Spleen (tissue), 11 donors: ENCODE results near the gene CDK19. TPM values are rescaled to one million over a fixed set of nuclear protein-coding genes. Genes with fewer than 3 reads are reported as not detected.

ENCODE experiments used
- DNase-seq: peaks from one replicate; pipeline ENCODE4 v3.0.0-alpha.2; 2020
- H3K27ac ChIP-seq, 8 donors: fragments of 200-600 bp; sonication (generic) in 7 of 8; 1 replicate in 4 of 8; 2 replicates in 4 of 8; pipeline versions ENCODE4 v1.5.0 to v1.8.0; 2016 to 2021; ENCODE audit warnings: inconsistent platforms in 4 of 8, mild to moderate bottlenecking in 4 of 8, moderate library complexity in 1 of 8
- H3K27me3 ChIP-seq, 7 donors: fragments of 200-600 bp; sonication (generic) in 6 of 7; replicated peaks in 1 of 7; 1 replicate in 4 of 7; 2 replicates in 3 of 7; pipeline versions ENCODE4 v1.5.0 to v1.8.0; 2016 to 2021; ENCODE audit warnings: inconsistent platforms in 3 of 7, mild to moderate bottlenecking in 1 of 7
- H3K36me3 ChIP-seq, 6 donors: fragments of 200-600 bp; sonication (generic) in 5 of 6; 1 replicate in 4 of 6; 2 replicates in 2 of 6; pipeline versions ENCODE4 v1.5.0 to v1.8.0; 2016 to 2021; ENCODE audit warnings: inconsistent platforms in 2 of 6
- H3K4me1 ChIP-seq, 6 donors: fragments of 200-600 bp; sonication (generic) in 5 of 6; 1 replicate in 3 of 6; 2 replicates in 3 of 6; pipeline versions ENCODE4 v1.5.0 to v1.8.0; 2016 to 2021; ENCODE audit warnings: inconsistent platforms in 3 of 6
- H3K4me3 ChIP-seq, 8 donors: fragments of 200-600 bp; sonication (generic) in 7 of 8; 1 replicate in 4 of 8; 2 replicates in 4 of 8; pipeline versions ENCODE4 v1.5.0 to v1.8.0; 2016 to 2021; ENCODE audit warnings: inconsistent platforms in 4 of 8, mild to moderate bottlenecking in 4 of 8, moderate library complexity in 2 of 8
- H3K9me3 ChIP-seq, 8 donors: fragments of 200-600 bp; sonication (generic) in 7 of 8; 1 replicate in 4 of 8; 2 replicates in 4 of 8; pipeline versions ENCODE4 v1.5.0 to v1.8.0; 2016 to 2021; ENCODE audit warnings: inconsistent platforms in 4 of 8
- POLR2A ChIP-seq, 3 donors: fragments of 450-650 bp; IDR thresholded peaks; one replicate each; pipeline ENCODE4 v1.5.1; 2017; ENCODE audit warnings: antibody characterized with exemption in 3 of 3, mild to moderate bottlenecking in 1 of 3
- POLR2AphosphoS5 ChIP-seq, 3 donors: sonication (generic); formaldehyde crosslinking; IDR thresholded peaks; one replicate each; pipeline ENCODE4 v1.5.1; 2017; ENCODE audit warnings: antibody characterized with exemption in 3 of 3
- WGBS, 5 donors: extraction: QIAGEN DNeasy Blood & Tissue Kit in 3 of 5; methylation state at CpG; one replicate each; pipeline versions ENCODE4 v1.1.5 to v1.1.7; 2013 to 2018; 5-methylcytosine and 5-hydroxymethylcytosine counted together
- intact Hi-C: fragments of 100-400 bp; cut with DNase I; formaldehyde crosslinking; loops from one replicate; pipeline ENCODE4 v1.15.0; 2023; ENCODE audit warnings: low total_unique reads
- polyA plus RNA-seq, 3 donors: library from polyadenylated mRNA; stranded (reverse); fragments of 200-250 nt; gene quantifications; one replicate each; pipeline ENCODE4 v1.2.1, GENCODE V29; 2013
- total RNA-seq, 7 donors: library from RNA; depleted of rRNA in 3 of 7; stranded (reverse); fragments of >200 nt in 3 of 7; fragmentation: NEBNext Ultra II Directional in 4 of 7; extraction: Animal tissue kit (Norgen Biotek cat#: 25700) in 4 of 7; gene quantifications; one replicate each; pipeline versions ENCODE4 v1.1.0 to v1.2.1, GENCODE V29; 2016 to 2021
- TF ChIP-seq, protein P1 (sequence below), 11 experiments: fragments of 200-600 bp in 7 of 11; fragments of 450-650 bp in 4 of 11; sonication (generic) in 4 of 11; IDR thresholded peaks in 8 of 11; conservative IDR thresholded peaks in 3 of 11; 1 replicate in 7 of 11; 2 replicates in 4 of 11; pipeline versions ENCODE4 v1.4.0 to v1.8.0; 2016 to 2021; ENCODE audit warnings: antibody characterized with exemption in 11 of 11, inconsistent platforms in 4 of 11, mild to moderate bottlenecking in 1 of 11
- donor health status: healthy with polysubstance abuse.
- donor health status: DM: no; HTN: no; CAD: no; lungs with moderate emphysema.
- donor health status: DM: no; HTN: no; CAD: no.
- donor health status: Bipolar disorder and iron deficiency.
- donor health status: healthy.
- donor health status: DM: no; HTN: no; CAD: no.
- donor health status: DM: yes; HTN: yes; CAD: no.

The CDK19 gene
- total and polyA plus RNA-seq, 10 donors = 7.9 to 29.8 (median 21.7) TPM

GRCh38 chr6:110664933-110665332, 150.3 kb downstream of the CDK19 start:
- H3K36me3 ChIP-seq = peaks cover 0 to 28% (median 2%) of the 10 kb centered on the region in 6 donors
- no peak for TF ChIP-seq POLR2AphosphoS5 (IDR thresholded peaks at IDR 0.05)
- no peak for TF ChIP-seq POLR2A (IDR thresholded peaks at IDR 0.05)
- TF ChIP-seq, protein P1, sequence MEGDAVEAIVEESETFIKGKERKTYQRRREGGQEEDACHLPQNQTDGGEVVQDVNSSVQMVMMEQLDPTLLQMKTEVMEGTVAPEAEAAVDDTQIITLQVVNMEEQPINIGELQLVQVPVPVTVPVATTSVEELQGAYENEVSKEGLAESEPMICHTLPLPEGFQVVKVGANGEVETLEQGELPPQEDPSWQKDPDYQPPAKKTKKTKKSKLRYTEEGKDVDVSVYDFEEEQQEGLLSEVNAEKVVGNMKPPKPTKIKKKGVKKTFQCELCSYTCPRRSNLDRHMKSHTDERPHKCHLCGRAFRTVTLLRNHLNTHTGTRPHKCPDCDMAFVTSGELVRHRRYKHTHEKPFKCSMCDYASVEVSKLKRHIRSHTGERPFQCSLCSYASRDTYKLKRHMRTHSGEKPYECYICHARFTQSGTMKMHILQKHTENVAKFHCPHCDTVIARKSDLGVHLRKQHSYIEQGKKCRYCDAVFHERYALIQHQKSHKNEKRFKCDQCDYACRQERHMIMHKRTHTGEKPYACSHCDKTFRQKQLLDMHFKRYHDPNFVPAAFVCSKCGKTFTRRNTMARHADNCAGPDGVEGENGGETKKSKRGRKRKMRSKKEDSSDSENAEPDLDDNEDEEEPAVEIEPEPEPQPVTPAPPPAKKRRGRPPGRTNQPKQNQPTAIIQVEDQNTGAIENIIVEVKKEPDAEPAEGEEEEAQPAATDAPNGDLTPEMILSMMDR (IDR thresholded peaks at IDR 0.05 in 8 of 11, conservative IDR thresholded peaks at IDR 0.05 in 3 of 11) = no peak
- DNase-seq = no peak
- peaks cover 0 to 9% (median 0%) of the 10 kb centered on the region in 8 donors for H3K9me3 ChIP-seq
- H3K4me3 ChIP-seq = no peak overlapping the region
- peak overlapping the region in 7 of 8 donors; percentile 23 to 64 (median 43) for H3K27ac ChIP-seq
- H3K27me3 ChIP-seq = no peaks in the 10 kb centered on the region
- WGBS, 5 donors = 22 to 38% (median 29%) methylated on average over 1 of the region's 1 CpG
- intact Hi-C loops = no loop called here
- peaks cover 0 to 19% (median 5%) of the 10 kb centered on the region in 6 donors for H3K4me1 ChIP-seq

GRCh38 chr6:110662490-110663211, 152.6 kb downstream of the CDK19 start:
- H3K36me3 ChIP-seq = peaks cover 0 to 18% (median 2%) of the 10 kb centered on the region in 6 donors
- intact Hi-C loops = no loop called here
- DNase-seq = no peak
- no peak overlapping the region for H3K4me3 ChIP-seq
- peaks cover 0 to 19% (median 5%) of the 10 kb centered on the region in 6 donors for H3K4me1 ChIP-seq
- no peak overlapping the region for H3K27ac ChIP-seq
- no peaks in the 10 kb centered on the region for H3K27me3 ChIP-seq
- TF ChIP-seq, protein P1 (IDR thresholded peaks at IDR 0.05 in 8 of 11, conservative IDR thresholded peaks at IDR 0.05 in 3 of 11) = no peak
- peaks cover 0 to 9% (median 0%) of the 10 kb centered on the region in 8 donors for H3K9me3 ChIP-seq
- WGBS, 5 donors = 79 to 97% (median 86%) methylated on average over 1 of the region's 1 CpG

DNA sequence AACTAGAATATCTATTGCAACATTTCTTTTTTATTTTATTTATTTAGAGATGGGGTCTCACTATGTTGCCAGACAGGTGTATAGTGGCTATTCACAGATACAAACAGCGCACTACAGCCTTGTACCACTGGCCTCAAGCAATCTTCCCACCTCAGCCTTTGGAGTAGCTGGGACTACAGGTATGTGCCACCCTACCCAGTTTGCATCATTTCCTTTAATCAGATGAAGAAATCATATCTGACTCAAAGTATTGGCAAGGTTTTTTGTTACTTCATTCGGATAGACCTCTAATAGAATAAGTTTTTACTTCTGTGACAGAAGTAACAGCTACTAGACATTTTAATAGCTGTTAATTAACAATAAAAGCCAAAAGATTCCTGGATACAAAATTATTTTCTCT, 153.9 kb downstream of the CDK19 start:
- intact Hi-C loops = no loop called here
- Histone ChIP-seq H3K9me3 (peaks cover 0 to 9% (median 0%) of the 10 kb centered on the region in 8 donors), H3K27me3 (no peaks in the 10 kb centered on the region), H3K4me1 (peaks cover 0 to 19% (median 5%) of the 10 kb centered on the region in 6 donors), H3K36me3 (peaks cover 0 to 21% (median 2%) of the 10 kb centered on the region in 6 donors), H3K4me3 (no peak overlapping the region), H3K27ac (no peak overlapping the region)
- no peak for DNase-seq
- TF ChIP-seq POLR2A (IDR thresholded peaks at IDR 0.05) = no peak
- TF ChIP-seq POLR2AphosphoS5 (IDR thresholded peaks at IDR 0.05) = no peak
- TF ChIP-seq, protein P1 (IDR thresholded peaks at IDR 0.05 in 8 of 11, conservative IDR thresholded peaks at IDR 0.05 in 3 of 11) = no peak
- 87 to 100% (median 94%) methylated on average over 2 of the region's 2 CpGs for WGBS, 5 donors

GRCh38 chr6:110660066-110660655, 155.1 kb downstream of the CDK19 start:
- intact Hi-C loops = no loop called here
- no peak overlapping the region for H3K27ac ChIP-seq
- 94 to 97% (median 96%) methylated on average over 9 of the region's 9 CpGs for WGBS, 5 donors
- no peaks in the 10 kb centered on the region for H3K27me3 ChIP-seq
- TF ChIP-seq POLR2AphosphoS5 (IDR thresholded peaks at IDR 0.05) = no peak
- no peak for TF ChIP-seq POLR2A (IDR thresholded peaks at IDR 0.05)
- TF ChIP-seq, protein P1 (IDR thresholded peaks at IDR 0.05 in 8 of 11, conservative IDR thresholded peaks at IDR 0.05 in 3 of 11) = no peak
- H3K4me3 ChIP-seq = no peak overlapping the region
- no peak for DNase-seq
- H3K9me3 ChIP-seq = peaks cover 0 to 9% (median 0%) of the 10 kb centered on the region in 8 donors
- H3K4me1 ChIP-seq = peaks cover 0 to 10% (median 4%) of the 10 kb centered on the region in 6 donors
- peaks cover 0 to 21% (median 2%) of the 10 kb centered on the region in 6 donors for H3K36me3 ChIP-seq
